ENCODE data around the gene RIPOR2.
A peak's percentile ranks its signal among the peaks of the same experiment; 100 is the strongest.

The RIPOR2 gene

GRCh38 chr6:24874776-24875533 lies 60.8 kb downstream of the RIPOR2 start:
- DNase-seq, result no peak

- no peak for DNase-seq
Measured at GRCh38 chr6:24874128-24874527, 61.6 kb downstream of the RIPOR2 start.

GRCh38 chr6:24872779-24873178 lies 63.0 kb downstream of the RIPOR2 start:
- no peak for DNase-seq

GRCh38 chr6:24868765-24869164 lies 67.0 kb downstream of the RIPOR2 start:
- DNase-seq, result no peak

GRCh38 chr6:24867104-24867703 lies 68.6 kb downstream of the RIPOR2 start:
- DNase-seq, result no peak

- DNase-seq, result peak; percentile 45
Measured at GRCh38 chr6:24865161-24865560, 70.6 kb downstream of the RIPOR2 start.

- DNase-seq, result peak; percentile 87
Measured at GRCh38 chr6:24864343-24864742, 71.4 kb downstream of the RIPOR2 start.

- DNase-seq, result no peak
Measured at GRCh38 chr6:24861934-24862333, 73.8 kb downstream of the RIPOR2 start.

GRCh38 chr6:24859608-24860200 lies 76.1 kb downstream of the RIPOR2 start:
- no peak for DNase-seq

GRCh38 chr6:24859132-24859531 lies 76.6 kb downstream of the RIPOR2 start:
- no peak for DNase-seq

GRCh38 chr6:24858177-24858653 lies 77.5 kb downstream of the RIPOR2 start:
- no peak for DNase-seq

GRCh38 chr6:24856901-24857670 lies 78.7 kb downstream of the RIPOR2 start:
- no peak for DNase-seq

GRCh38 chr6:24856246-24856599 lies 79.5 kb downstream of the RIPOR2 start:
- DNase-seq, result no peak

- peak; percentile 86 for DNase-seq
Measured at GRCh38 chr6:24855395-24856245, 80.1 kb downstream of the RIPOR2 start.

- no peak for DNase-seq
Measured at GRCh38 chr6:24854077-24854666, 81.6 kb downstream of the RIPOR2 start.

GRCh38 chr6:24851086-24851485 lies 84.7 kb downstream of the RIPOR2 start:
- DNase-seq, result no peak

GRCh38 chr6:24849713-24850112 lies 86.0 kb downstream of the RIPOR2 start:
- no peak for DNase-seq

GRCh38 chr6:24848461-24848860 lies 87.3 kb downstream of the RIPOR2 start:
- DNase-seq, result no peak

GRCh38 chr6:24847402-24847801 lies 88.4 kb downstream of the RIPOR2 start:
- no peak for DNase-seq

- no peak for DNase-seq
Measured at GRCh38 chr6:24845578-24845977, 90.2 kb downstream of the RIPOR2 start.

GRCh38 chr6:24844903-24845302 lies 90.9 kb downstream of the RIPOR2 start:
- no peak for DNase-seq

- DNase-seq, result no peak
Measured at GRCh38 chr6:24844061-24844460, 91.7 kb downstream of the RIPOR2 start.
